ENCODE data around the gene SGIP1. TPM values are rescaled to one million over a fixed set of nuclear protein-coding genes. Genes with fewer than 3 reads are reported as not detected.
"Not testable (repeated sequence)": the region's sequence is repeated elsewhere in the genome, so short reads cannot be mapped to it uniquely, and the experiment has no call there.

The SGIP1 gene
- total RNA-seq, 2 experiments from 2014 or later: not detected

- DNase-seq (no peak), ATAC-seq (no peak)
- Mint-ChIP-seq H3K4me3 (no peak overlapping the region), H3K36me3 (ENCODE audit: low read depth) (no peaks in the 10 kb centered on the region), H3K9me3 (ENCODE audit: insufficient read depth) (no peaks in the 10 kb centered on the region), H3K27ac (no peak overlapping the region), H3K27me3 (ENCODE audit: low read depth) (no peaks in the 10 kb centered on the region), H3K4me1 (ENCODE audit: low read depth) (no peaks in the 10 kb centered on the region)
- ChIA-PET POLR2A (no interaction called here), CTCF (no interaction called here)
These were observed 29.3 kb downstream of the SGIP1 start for GRCh38 chr1:66563094-66563800.

GRCh38 chr1:66563941-66564630 lies 30.1 kb downstream of the SGIP1 start:
- no peak for DNase-seq
- H3K9me3 Mint-ChIP-seq (ENCODE audit: insufficient read depth): no peaks in the 10 kb centered on the region
- H3K27me3 Mint-ChIP-seq (ENCODE audit: low read depth): no peaks in the 10 kb centered on the region
- no peak overlapping the region for H3K4me3 Mint-ChIP-seq
- no peak overlapping the region for H3K27ac Mint-ChIP-seq
- no peaks in the 10 kb centered on the region for H3K4me1 Mint-ChIP-seq (ENCODE audit: low read depth)
- CTCF ChIA-PET: no interaction called here
- POLR2A ChIA-PET: no interaction called here
- no peak for ATAC-seq
- H3K36me3 Mint-ChIP-seq (ENCODE audit: low read depth): no peaks in the 10 kb centered on the region

GRCh38 chr1:66570196-66570595 lies 36.2 kb downstream of the SGIP1 start:
- ChIA-PET POLR2A (no interaction called here), CTCF (no interaction called here)
- no peaks in the 10 kb centered on the region for H3K9me3 Mint-ChIP-seq (ENCODE audit: insufficient read depth)
- no peaks in the 10 kb centered on the region for H3K4me1 Mint-ChIP-seq (ENCODE audit: low read depth)
- no peak overlapping the region for H3K27ac Mint-ChIP-seq
- no peaks in the 10 kb centered on the region for H3K27me3 Mint-ChIP-seq (ENCODE audit: low read depth)
- H3K4me3 Mint-ChIP-seq: no peak overlapping the region
- H3K36me3 Mint-ChIP-seq (ENCODE audit: low read depth): no peaks in the 10 kb centered on the region
- no peak for ATAC-seq
- DNase-seq: no peak

- H3K4me3 Mint-ChIP-seq: no peak overlapping the region
- H3K36me3 Mint-ChIP-seq (ENCODE audit: low read depth): no peaks in the 10 kb centered on the region
- POLR2A ChIA-PET: no interaction called here
- H3K4me1 Mint-ChIP-seq (ENCODE audit: low read depth): no peaks in the 10 kb centered on the region
- H3K27ac Mint-ChIP-seq: no peak overlapping the region
- CTCF ChIA-PET: no interaction called here
- no peaks in the 10 kb centered on the region for H3K9me3 Mint-ChIP-seq (ENCODE audit: insufficient read depth)
- ATAC-seq (no peak), DNase-seq (no peak)
- peaks cover 3% of the 10 kb centered on the region for H3K27me3 Mint-ChIP-seq (ENCODE audit: low read depth)
These were observed 37.8 kb downstream of the SGIP1 start for GRCh38 chr1:66571789-66572188.

- ChIA-PET CTCF (no interaction called here), POLR2A (no interaction called here)
- no peak for DNase-seq
- H3K27ac Mint-ChIP-seq: no peak overlapping the region
- ATAC-seq: no peak
- H3K9me3 Mint-ChIP-seq (ENCODE audit: insufficient read depth): no peaks in the 10 kb centered on the region
- H3K4me1 Mint-ChIP-seq (ENCODE audit: low read depth): no peaks in the 10 kb centered on the region
- H3K4me3 Mint-ChIP-seq: no peak overlapping the region
- peaks cover 3% of the 10 kb centered on the region for H3K27me3 Mint-ChIP-seq (ENCODE audit: low read depth)
- H3K36me3 Mint-ChIP-seq (ENCODE audit: low read depth): no peaks in the 10 kb centered on the region
These were observed 41.8 kb downstream of the SGIP1 start for GRCh38 chr1:66575739-66576138.

GRCh38 chr1:66576645-66577044 lies 42.7 kb downstream of the SGIP1 start:
- no peak for ATAC-seq
- CTCF ChIA-PET: no interaction called here
- no peak overlapping the region for H3K4me3 Mint-ChIP-seq
- no peaks in the 10 kb centered on the region for H3K36me3 Mint-ChIP-seq (ENCODE audit: low read depth)
- DNase-seq: no peak
- H3K27me3 Mint-ChIP-seq (ENCODE audit: low read depth): peaks cover 3% of the 10 kb centered on the region
- no peak overlapping the region for H3K27ac Mint-ChIP-seq
- H3K9me3 Mint-ChIP-seq (ENCODE audit: insufficient read depth): no peaks in the 10 kb centered on the region
- no peaks in the 10 kb centered on the region for H3K4me1 Mint-ChIP-seq (ENCODE audit: low read depth)
- POLR2A ChIA-PET: no interaction called here

- Mint-ChIP-seq H3K36me3 (ENCODE audit: low read depth) (no peaks in the 10 kb centered on the region), H3K9me3 (ENCODE audit: insufficient read depth) (no peaks in the 10 kb centered on the region), H3K27me3 (ENCODE audit: low read depth) (peaks cover 3% of the 10 kb centered on the region), H3K27ac (no peak overlapping the region), H3K4me3 (no peak overlapping the region), H3K4me1 (ENCODE audit: low read depth) (no peaks in the 10 kb centered on the region)
- DNase-seq: no peak
- CTCF ChIA-PET: no interaction called here
- ATAC-seq: no peak
- POLR2A ChIA-PET: interaction anchor here (1.1 kb wide), 1 partner anchor 33 kb away, joined by 3 read pairs; no protein-coding TSS in a partner anchor
These were observed 44.9 kb downstream of the SGIP1 start for GRCh38 chr1:66578841-66579240.

GRCh38 chr1:66580081-66580480 lies 46.1 kb downstream of the SGIP1 start:
- Mint-ChIP-seq H3K27ac (no peak overlapping the region), H3K4me1 (ENCODE audit: low read depth) (no peaks in the 10 kb centered on the region), H3K27me3 (ENCODE audit: low read depth) (peaks cover 3% of the 10 kb centered on the region), H3K4me3 (no peak overlapping the region), H3K9me3 (ENCODE audit: insufficient read depth) (no peaks in the 10 kb centered on the region), H3K36me3 (ENCODE audit: low read depth) (no peaks in the 10 kb centered on the region)
- POLR2A ChIA-PET: no interaction called here
- ATAC-seq (no peak), DNase-seq (no peak)
- CTCF ChIA-PET: no interaction called here

GRCh38 chr1:66583021-66583420 lies 49.1 kb downstream of the SGIP1 start:
- H3K4me3 Mint-ChIP-seq: no peak overlapping the region
- ChIA-PET POLR2A (no interaction called here), CTCF (no interaction called here)
- no peak for ATAC-seq
- peaks cover 2% of the 10 kb centered on the region for H3K27me3 Mint-ChIP-seq (ENCODE audit: low read depth)
- H3K27ac Mint-ChIP-seq: no peak overlapping the region
- no peaks in the 10 kb centered on the region for H3K4me1 Mint-ChIP-seq (ENCODE audit: low read depth)
- H3K36me3 Mint-ChIP-seq (ENCODE audit: low read depth): no peaks in the 10 kb centered on the region
- H3K9me3 Mint-ChIP-seq (ENCODE audit: insufficient read depth): no peaks in the 10 kb centered on the region
- no peak for DNase-seq

GRCh38 chr1:66585002-66585401 lies 51.0 kb downstream of the SGIP1 start:
- ATAC-seq (no peak), DNase-seq (no peak)
- no peaks in the 10 kb centered on the region for H3K4me1 Mint-ChIP-seq (ENCODE audit: low read depth)
- no peak overlapping the region for H3K27ac Mint-ChIP-seq
- H3K9me3 Mint-ChIP-seq (ENCODE audit: insufficient read depth): no peaks in the 10 kb centered on the region
- POLR2A ChIA-PET: no interaction called here
- peaks cover 2% of the 10 kb centered on the region for H3K27me3 Mint-ChIP-seq (ENCODE audit: low read depth)
- H3K4me3 Mint-ChIP-seq: no peak overlapping the region
- CTCF ChIA-PET: no interaction called here
- no peaks in the 10 kb centered on the region for H3K36me3 Mint-ChIP-seq (ENCODE audit: low read depth)

GRCh38 chr1:66589326-66589725 lies 55.4 kb downstream of the SGIP1 start:
- peaks cover 2% of the 10 kb centered on the region for H3K27me3 Mint-ChIP-seq (ENCODE audit: low read depth)
- H3K9me3 Mint-ChIP-seq (ENCODE audit: insufficient read depth): no peaks in the 10 kb centered on the region
- no peaks in the 10 kb centered on the region for H3K4me1 Mint-ChIP-seq (ENCODE audit: low read depth)
- POLR2A ChIA-PET: no interaction called here
- no peak overlapping the region for H3K4me3 Mint-ChIP-seq
- H3K27ac Mint-ChIP-seq: no peak overlapping the region
- CTCF ChIA-PET: no interaction called here
- no peaks in the 10 kb centered on the region for H3K36me3 Mint-ChIP-seq (ENCODE audit: low read depth)
- ATAC-seq (no peak), DNase-seq (no peak)

GRCh38 chr1:66592106-66592507 lies 58.2 kb downstream of the SGIP1 start:
- H3K27me3 Mint-ChIP-seq (ENCODE audit: low read depth); ATAC-seq; DNase-seq; H3K4me3 Mint-ChIP-seq; CTCF ChIA-PET; H3K27ac Mint-ChIP-seq; POLR2A ChIA-PET; H3K9me3 Mint-ChIP-seq (ENCODE audit: insufficient read depth); H3K4me1 Mint-ChIP-seq (ENCODE audit: low read depth); H3K36me3 Mint-ChIP-seq (ENCODE audit: low read depth): not testable (repeated sequence)

- no peaks in the 10 kb centered on the region for H3K4me1 Mint-ChIP-seq (ENCODE audit: low read depth)
- no peak overlapping the region for H3K27ac Mint-ChIP-seq
- ATAC-seq: no peak
- H3K36me3 Mint-ChIP-seq (ENCODE audit: low read depth): no peaks in the 10 kb centered on the region
- no peaks in the 10 kb centered on the region for H3K9me3 Mint-ChIP-seq (ENCODE audit: insufficient read depth)
- POLR2A ChIA-PET: no interaction called here
- no peak for DNase-seq
- H3K4me3 Mint-ChIP-seq: no peak overlapping the region
- peaks cover 7% of the 10 kb centered on the region for H3K27me3 Mint-ChIP-seq (ENCODE audit: low read depth)
- CTCF ChIA-PET: no interaction called here
These were observed 62.2 kb downstream of the SGIP1 start for GRCh38 chr1:66596191-66596590.

Data from activated CD8-positive, alpha-beta T cell treated with anti-CD3 and anti-CD28 coated beads, Interleukin-2, amount 10 ng/mL, durations not matched to agents 7 days and 5 days (primary cell).